RWPE1 (cell line): ENCODE results near the gene GRIN2A.

Experiments
- CTCF ChIA-PET: fragments of 350-600 bp; sonication (Branson Sonifier 250); formaldehyde crosslinking; extraction: SDS; loops from one replicate; lab custom pipeline; 2021; lab: Yijun Ruan, JAX
- POLR2A ChIA-PET: fragments of 400-600 bp; formaldehyde crosslinking; extraction: SDS; loops from one replicate; lab custom pipeline; 2020; ENCODE audit warnings: antibody characterized with exemption; ENCODE audit not compliant: low non-redundant PET; lab: Yijun Ruan, JAX
- DNase-seq: peaks from one replicate; pipeline ENCODE4 v3.0.0; 2012; ENCODE audit warnings: low spot score
- H3K27ac ChIP-seq: fragments of 450-650 bp; 2 replicates; pipeline ENCODE4 v1.5.1; 2017
- TF ChIP-seq, protein P1 (sequence below): fragments of 450-650 bp; conservative IDR thresholded peaks from 2 replicates; pipeline ENCODE4 v1.5.1; 2017; ENCODE audit warnings: low read depth, mild to moderate bottlenecking

GRIN2A gene

DNA sequence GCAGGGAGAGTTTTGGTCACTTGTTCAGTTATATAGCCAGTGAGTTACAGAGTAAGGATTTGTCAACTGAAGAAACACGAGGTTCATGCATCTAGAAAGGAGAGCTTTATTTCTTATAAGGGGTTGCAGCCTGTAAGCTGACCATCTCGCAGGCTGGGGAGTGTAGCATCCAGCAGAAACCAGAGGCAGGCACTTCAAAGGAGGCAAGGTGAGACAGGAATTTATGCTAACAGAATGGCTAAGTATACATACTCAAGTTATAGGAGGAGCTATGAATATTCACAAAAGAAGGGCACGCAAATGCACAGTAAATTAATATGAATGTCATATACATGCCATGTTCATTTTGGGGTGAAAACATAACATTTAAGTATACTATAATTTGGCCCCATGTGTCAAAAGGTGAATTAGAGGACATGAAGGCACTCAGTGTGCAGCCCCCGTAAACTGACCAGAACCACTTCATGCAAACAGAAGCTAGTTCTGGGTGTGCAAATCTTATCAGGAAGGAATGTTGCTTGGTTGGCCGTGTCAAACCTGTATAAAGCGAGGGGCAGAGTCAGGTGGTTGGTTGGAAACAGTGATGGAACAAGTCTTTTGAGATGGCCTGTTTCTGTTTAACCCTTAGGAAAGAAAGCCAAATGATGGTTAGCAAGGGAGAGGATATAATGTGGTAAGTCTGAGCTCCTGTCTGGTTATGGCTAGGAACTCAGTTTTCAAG is 97.0 kb downstream of the GRIN2A start:
- ChIA-PET POLR2A (no interaction called here), CTCF (no interaction called here)

DNA sequence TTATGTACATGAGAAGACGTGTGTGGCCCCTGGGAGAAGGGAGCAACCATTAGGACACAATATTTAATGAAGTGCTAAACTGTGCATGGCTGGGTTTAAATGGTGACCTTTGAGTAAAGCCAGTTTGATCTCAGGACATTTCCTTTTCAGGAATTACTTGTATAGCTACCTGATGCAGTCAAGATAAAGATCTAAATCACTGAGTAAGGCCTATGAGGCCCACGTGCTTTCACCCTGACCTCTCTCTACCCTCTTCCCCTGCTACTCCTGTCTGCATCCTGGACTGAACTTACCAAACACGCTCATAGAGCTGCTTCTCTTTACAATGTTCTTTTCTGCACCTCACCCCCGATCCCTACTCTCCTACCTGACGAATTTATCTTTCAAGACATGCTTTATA is 98.9 kb downstream of the GRIN2A start:
- CTCF ChIA-PET: no interaction called here
- TF ChIP-seq, protein P1, sequence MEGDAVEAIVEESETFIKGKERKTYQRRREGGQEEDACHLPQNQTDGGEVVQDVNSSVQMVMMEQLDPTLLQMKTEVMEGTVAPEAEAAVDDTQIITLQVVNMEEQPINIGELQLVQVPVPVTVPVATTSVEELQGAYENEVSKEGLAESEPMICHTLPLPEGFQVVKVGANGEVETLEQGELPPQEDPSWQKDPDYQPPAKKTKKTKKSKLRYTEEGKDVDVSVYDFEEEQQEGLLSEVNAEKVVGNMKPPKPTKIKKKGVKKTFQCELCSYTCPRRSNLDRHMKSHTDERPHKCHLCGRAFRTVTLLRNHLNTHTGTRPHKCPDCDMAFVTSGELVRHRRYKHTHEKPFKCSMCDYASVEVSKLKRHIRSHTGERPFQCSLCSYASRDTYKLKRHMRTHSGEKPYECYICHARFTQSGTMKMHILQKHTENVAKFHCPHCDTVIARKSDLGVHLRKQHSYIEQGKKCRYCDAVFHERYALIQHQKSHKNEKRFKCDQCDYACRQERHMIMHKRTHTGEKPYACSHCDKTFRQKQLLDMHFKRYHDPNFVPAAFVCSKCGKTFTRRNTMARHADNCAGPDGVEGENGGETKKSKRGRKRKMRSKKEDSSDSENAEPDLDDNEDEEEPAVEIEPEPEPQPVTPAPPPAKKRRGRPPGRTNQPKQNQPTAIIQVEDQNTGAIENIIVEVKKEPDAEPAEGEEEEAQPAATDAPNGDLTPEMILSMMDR: no peak
- H3K27ac ChIP-seq: no peak overlapping the region
- POLR2A ChIA-PET: no interaction called here
- DNase-seq: no peak

More for the DNA sequence above, 97.0 kb downstream of the GRIN2A start:
- no peak for DNase-seq
- TF ChIP-seq, protein P1: no peak
- H3K27ac ChIP-seq: no peak overlapping the region

DNA sequence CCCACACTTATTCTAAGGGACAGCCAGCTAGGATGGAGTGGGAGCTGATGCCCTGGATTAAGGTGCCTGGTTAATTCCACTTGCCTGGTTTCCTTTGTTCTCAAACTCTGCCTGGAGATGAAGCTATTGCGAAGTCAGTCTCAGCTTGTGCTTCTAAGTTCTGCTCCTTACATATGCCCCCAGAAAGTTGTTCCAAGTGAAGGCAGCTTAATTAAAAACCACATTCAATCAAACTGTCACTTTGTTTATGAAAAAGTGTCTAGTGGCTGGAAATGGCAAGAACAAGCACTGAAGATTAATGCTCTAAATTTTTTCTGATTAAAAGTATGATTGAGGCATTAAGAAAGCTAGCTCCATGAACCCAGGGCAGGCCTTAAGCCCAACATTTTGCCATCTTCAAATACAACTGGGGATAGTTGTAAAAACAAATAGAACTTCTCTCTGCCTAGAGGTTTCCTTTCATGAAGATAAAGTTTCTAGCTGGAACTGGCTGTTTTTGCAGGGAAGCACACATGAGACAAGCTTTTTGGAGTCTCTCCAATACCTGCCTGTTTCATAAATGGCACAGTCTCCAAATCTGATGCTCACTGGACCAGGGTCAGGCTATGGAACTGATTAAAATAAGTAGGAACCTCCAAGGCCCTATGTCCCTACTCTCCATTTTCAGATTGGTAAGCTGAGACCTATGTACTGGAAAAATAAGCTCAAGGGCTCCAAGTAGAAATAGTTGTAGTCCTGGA is 100.9 kb downstream of the GRIN2A start:
- H3K27ac ChIP-seq: no peak overlapping the region
- TF ChIP-seq, protein P1: no peak
- no peak for DNase-seq
- POLR2A ChIA-PET: no interaction called here
- CTCF ChIA-PET: no interaction called here

DNA sequence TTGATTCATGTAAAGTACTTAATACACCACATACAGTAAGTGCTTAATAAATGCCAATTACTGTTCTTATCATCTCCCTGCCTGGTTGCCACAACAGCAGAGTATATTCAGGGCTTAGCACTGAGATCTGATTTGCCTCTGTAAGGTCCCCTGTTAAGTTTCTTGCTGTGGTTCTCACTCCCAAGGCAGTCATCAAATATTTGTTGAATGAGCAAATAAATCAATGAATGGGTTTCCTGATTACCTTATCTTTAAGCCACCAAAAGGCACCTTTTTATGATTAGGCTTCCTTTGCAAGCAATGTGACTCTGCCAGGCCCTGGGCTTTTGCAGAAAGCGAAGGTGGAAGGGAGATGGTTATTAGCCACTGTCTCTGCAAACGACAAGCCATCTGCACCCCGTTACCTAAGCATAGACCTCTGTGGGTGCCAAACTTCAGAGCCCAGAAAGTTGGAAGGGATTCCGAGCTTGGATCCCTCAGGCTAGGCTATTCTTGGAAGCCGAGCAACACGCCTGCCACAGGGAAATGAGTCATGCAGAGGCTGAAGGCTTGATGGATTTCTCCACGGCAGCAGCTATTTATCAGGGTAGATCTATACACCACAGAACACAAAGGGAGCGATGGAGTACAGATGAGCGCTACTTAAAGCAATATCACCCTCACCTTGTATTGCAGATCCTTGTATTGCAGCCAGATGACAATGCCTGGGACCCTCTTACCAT is 102.0 kb downstream of the GRIN2A start:
- TF ChIP-seq, protein P1: no peak
- H3K27ac ChIP-seq: no peak overlapping the region
- POLR2A ChIA-PET: no interaction called here
- peak; percentile 69 for DNase-seq
- CTCF ChIA-PET: no interaction called here

DNA sequence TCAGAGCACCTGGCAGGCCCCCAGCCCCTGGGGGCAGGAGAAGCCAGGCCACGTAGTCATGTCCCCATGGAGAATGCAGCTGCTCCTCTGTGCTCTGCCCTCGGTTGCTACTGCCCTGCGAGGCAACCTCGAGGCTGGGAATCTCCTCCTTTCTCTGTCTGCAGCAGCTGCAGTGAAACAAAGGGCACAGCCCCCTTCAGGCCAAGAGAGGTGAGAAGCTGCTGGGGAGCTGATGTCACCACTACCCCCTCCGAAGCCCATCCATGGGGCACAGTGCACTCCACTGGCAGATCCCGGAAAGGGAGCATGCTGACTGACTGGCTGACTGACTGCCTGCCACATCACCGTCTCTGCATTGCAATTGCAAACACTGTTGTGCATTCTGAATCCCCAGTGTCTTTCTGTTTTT is 103.7 kb downstream of the GRIN2A start:
- TF ChIP-seq, protein P1: no peak
- DNase-seq: no peak
- H3K27ac ChIP-seq: no peak overlapping the region
- ChIA-PET CTCF (no interaction called here), POLR2A (no interaction called here)

DNA sequence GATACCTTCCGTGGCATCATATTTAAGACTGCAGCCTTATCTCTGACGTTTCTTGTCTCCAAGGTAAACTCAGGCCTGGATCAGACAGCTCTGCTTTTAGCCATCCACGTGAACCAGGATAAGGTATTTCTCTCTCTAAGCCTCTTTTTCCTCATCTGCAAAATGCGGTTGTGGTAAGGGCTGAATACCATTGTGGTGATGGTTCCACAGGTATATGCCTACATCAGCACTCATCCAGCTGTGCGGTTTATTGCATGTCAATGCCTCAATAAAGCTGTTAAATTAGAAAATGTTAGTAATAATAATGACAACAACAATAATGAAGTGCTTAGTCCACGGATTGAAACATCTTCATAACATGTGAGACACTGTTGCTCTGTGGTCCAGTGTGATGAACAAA is 104.4 kb downstream of the GRIN2A start:
- POLR2A ChIA-PET: no interaction called here
- TF ChIP-seq, protein P1: no peak

More for the DNA sequence above, 104.4 kb downstream of the GRIN2A start:
- no peak for DNase-seq
- no peak overlapping the region for H3K27ac ChIP-seq
- CTCF ChIA-PET: no interaction called here
